ENCODE results near the gene KRT78.

GRCh38 chr12:52815676-52816588, 32.9 kb downstream of the KRT78 start:
- TF ChIP-seq CTCF (IDR thresholded peaks at IDR 0.05) (no peak), POLR2AphosphoS5 (IDR thresholded peaks at IDR 0.05; ENCODE audit: insufficient read depth in 1 of 2, low read depth in 1 of 2) (no peak)

Measured in vagina (tissue), 2 donors.